AG09319 (cell line): ENCODE results near the gene ZNF202.
"Not testable (repeated sequence)": the region's sequence is repeated elsewhere in the genome, so short reads cannot be mapped to it uniquely, and the experiment has no call there.

ENCODE experiments used
- DNase-seq: peaks from one replicate; pipeline ENCODE4 v3.0.0-alpha.2; 2010; ENCODE audit warnings: low read depth; ENCODE audit errors: extremely low read depth
- CTCF ChIP-seq: IDR thresholded peaks from 2 replicates; pipeline ENCODE4 v1.5.1; 2011; ENCODE audit warnings: low read depth, mild to moderate bottlenecking, inconsistent platforms, low read length, moderate library complexity

The ZNF202 gene

GRCh38 chr11:123718469-123718868, 23.0 kb downstream of the ZNF202 start:
- TF ChIP-seq CTCF: no peak
- no peak for DNase-seq

GRCh38 chr11:123718063-123718462, 23.4 kb downstream of the ZNF202 start:
- DNase-seq: no peak
- no peak for TF ChIP-seq CTCF

GRCh38 chr11:123712627-123713026, 28.8 kb downstream of the ZNF202 start:
- DNase-seq: not testable (repeated sequence)

GRCh38 chr11:123707606-123708205, 33.8 kb downstream of the ZNF202 start:
- peak; percentile 19 for DNase-seq
- peak; percentile 88 for TF ChIP-seq CTCF

DNA sequence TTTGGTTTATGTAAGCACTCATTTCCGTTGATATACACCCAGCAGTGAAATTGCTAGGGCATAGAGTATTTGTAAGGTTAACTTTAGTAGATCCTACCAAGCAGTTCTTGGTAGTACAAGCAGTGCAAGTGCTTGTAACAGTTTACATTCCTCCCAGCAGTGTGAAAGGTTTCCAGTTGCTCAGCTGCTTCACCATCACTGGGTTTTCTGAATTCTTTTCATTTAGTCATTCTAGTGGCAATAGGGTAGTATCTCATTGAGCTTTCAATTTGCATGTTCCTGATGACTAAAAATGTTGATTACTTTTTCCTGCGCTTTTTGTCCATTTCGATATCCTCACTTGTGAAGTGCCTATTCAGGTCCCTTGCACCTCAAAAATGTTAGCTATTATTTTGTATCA, 34.3 kb downstream of the ZNF202 start:
- TF ChIP-seq CTCF: no peak
- no peak for DNase-seq

GRCh38 chr11:123704341-123704740, 37.1 kb downstream of the ZNF202 start:
- TF ChIP-seq CTCF: no peak
- no peak for DNase-seq

DNA sequence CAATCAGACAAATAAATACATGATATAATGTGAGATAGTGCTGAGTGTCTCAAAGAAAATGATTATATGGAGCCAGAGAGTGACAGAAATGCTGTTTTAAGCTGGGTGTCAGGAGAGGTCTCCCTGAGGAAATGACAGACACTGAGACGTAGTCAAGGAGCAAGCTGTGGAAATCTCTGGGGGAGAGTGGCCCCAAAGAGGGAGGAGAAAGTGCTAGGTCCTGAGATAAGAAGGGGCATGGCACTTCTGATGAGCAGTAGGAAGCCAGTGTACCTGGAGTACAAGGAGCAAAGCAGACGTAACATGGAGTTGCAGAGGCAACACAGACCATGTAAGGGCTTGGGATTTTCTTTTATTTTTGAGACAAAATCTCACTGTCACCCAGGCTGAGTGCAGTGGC, 38.8 kb downstream of the ZNF202 start:
- DNase-seq: no peak
- no peak for TF ChIP-seq CTCF

DNA sequence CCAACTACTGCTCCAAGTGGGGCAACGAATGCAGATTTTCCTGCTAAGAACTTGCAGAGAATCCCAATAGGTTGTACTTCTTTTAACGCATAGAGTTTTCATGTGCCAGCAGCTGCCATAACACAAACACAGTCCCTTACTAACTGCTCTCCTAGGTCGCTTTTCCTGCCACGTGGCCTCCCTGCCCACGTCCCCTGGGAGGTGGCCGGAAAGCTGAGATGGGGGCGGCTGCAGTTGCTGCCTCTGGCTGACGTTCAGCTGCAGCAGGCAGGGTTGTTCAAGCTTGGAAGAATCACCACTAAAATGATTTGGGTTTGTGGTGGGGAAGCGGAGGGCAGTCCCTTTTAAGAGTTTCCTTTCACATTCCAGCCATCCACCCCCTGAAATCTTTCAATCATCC, 39.3 kb downstream of the ZNF202 start:
- no peak for TF ChIP-seq CTCF
- no peak for DNase-seq
